ENCODE data around the gene ASCC1. TPM values are rescaled to one million over a fixed set of nuclear protein-coding genes. Genes with fewer than 3 reads are reported as not detected.
A peak's percentile ranks its signal among the peaks of the same experiment; 100 is the strongest.

ASCC1 gene
- polyA plus RNA-seq, 2 of the 4 experiments (the other 2 are of a cell fraction) = 56.5 to 82.3 TPM

DNA sequence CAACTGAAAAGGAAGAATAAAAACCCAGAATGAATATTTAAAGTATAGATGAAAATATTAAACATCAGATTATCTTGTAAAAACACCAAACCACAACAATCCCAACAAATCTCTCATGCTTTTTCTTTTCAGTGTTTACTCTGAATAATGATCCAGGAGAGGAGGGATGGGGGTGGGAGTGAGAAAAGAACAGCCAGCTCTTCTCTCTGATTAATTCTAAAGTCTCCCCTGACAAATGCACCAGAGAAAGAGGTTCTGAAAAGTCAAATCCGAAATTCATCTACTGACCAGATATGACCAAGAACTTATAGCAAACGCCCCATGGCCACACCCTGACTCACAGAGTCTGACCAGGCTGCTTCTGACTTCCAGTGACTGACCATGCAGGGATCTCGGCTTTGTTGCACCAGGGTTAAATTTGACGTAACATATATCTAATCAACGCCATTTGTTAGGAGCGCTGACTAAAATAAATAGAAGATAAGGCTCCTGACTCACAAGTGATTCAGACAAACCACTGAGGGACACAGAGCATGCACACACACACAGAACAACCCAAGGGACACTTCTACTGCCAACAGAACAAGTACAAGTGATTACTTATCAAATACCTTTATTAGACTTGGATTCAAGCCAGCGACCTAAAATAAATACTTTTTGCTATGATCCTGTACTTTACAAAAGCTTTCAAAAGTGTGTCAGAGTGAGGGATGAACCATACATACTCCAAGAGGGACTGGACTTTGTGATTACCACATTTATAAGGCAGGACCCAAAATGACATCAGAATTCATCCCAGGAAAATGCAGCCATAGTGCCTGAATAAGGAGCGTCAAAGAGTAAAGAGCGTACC, 118.4 kb downstream of the ASCC1 start (continued):
- TF ChIP-seq PBX3 (IDR thresholded peaks at IDR 0.05) (peak; percentile 76; the same call in 1 of the 2 replicates), EP300 (IDR thresholded peaks at IDR 0.05) (peak; percentile 82 to 88; a peak in 3 of 5 replicates), SREBF2 (IDR thresholded peaks at IDR 0.05) (no peak), NR3C1 (IDR thresholded peaks at IDR 0.05) (no peak), BHLHE40 (IDR thresholded peaks at IDR 0.05; ENCODE audit: low read depth, low read length) (no peak), ESRRA (IDR thresholded peaks at IDR 0.05; ENCODE audit: borderline replicate concordance, low read length) (no peak), ELK1 (IDR thresholded peaks at IDR 0.05; ENCODE audit: low read depth, low read length) (no peak), GATA3 (IDR thresholded peaks at IDR 0.05; ENCODE audit: borderline replicate concordance) (peak; percentile 99), BCL3 (IDR thresholded peaks at IDR 0.05) (peak; percentile 94), RARB (CRISPR knock-in tag; IDR thresholded peaks at IDR 0.05) (no peak), CTCF (IDR thresholded peaks at IDR 0.05) (no peak), NFE2L2 (conservative IDR thresholded peaks at IDR 0.05; ENCODE audit: low read length) (no peak), EHMT2 (IDR thresholded peaks at IDR 0.05; ENCODE audit: low read depth) (no peak), FOXS1 (CRISPR knock-in tag; IDR thresholded peaks at IDR 0.05) (no peak), RFX5 (IDR thresholded peaks at IDR 0.05) (no peak), CHD2 (IDR thresholded peaks at IDR 0.05; ENCODE audit: low read length, partially characterized antibody) (no peak), POLR2AphosphoS2 (conservative IDR thresholded peaks at IDR 0.05; ENCODE audit: low read length) (no peak), NPAS2 (CRISPR knock-in tag; IDR thresholded peaks at IDR 0.05; ENCODE audit: borderline replicate concordance) (no peak), CBX2 (IDR thresholded peaks at IDR 0.05; ENCODE audit: borderline replicate concordance, low read depth) (no peak), MYC (IDR thresholded peaks at IDR 0.05; ENCODE audit: borderline replicate concordance, low read length) (no peak), MAFK (IDR thresholded peaks at IDR 0.05; ENCODE audit: partially characterized antibody) (no peak), HEYL (CRISPR knock-in tag; IDR thresholded peaks at IDR 0.05) (no peak), RNF2 (IDR thresholded peaks at IDR 0.05; ENCODE audit: borderline replicate concordance, low read depth) (no peak), RCOR1 (IDR thresholded peaks at IDR 0.05; ENCODE audit: low read depth, low read length) (no peak), FOSL2 (IDR thresholded peaks at IDR 0.05) (peak; percentile 97), FOSL2 (CRISPR knock-in tag; IDR thresholded peaks at IDR 0.05) (peak; percentile 98), JUN (IDR thresholded peaks at IDR 0.05) (peak; percentile 97 to 98; a peak in 4 of 5 replicates), HOXB5 (CRISPR knock-in tag; IDR thresholded peaks at IDR 0.05) (0 out of 2 replicates have a peak, but pooled peaks have one; percentile 29), JUNB (IDR thresholded peaks at IDR 0.05) (peak; percentile 99), E2F6 (IDR thresholded peaks at IDR 0.05; ENCODE audit: borderline replicate concordance, low read depth) (no peak), HOXB13 (CRISPR knock-in tag; IDR thresholded peaks at IDR 0.05; ENCODE audit: low read depth) (no peak)
- TF ChIP-seq, protein P1, sequence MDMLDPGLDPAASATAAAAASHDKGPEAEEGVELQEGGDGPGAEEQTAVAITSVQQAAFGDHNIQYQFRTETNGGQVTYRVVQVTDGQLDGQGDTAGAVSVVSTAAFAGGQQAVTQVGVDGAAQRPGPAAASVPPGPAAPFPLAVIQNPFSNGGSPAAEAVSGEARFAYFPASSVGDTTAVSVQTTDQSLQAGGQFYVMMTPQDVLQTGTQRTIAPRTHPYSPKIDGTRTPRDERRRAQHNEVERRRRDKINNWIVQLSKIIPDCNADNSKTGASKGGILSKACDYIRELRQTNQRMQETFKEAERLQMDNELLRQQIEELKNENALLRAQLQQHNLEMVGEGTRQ (IDR thresholded peaks at IDR 0.05) = no peak
- TF ChIP-seq, protein P2, sequence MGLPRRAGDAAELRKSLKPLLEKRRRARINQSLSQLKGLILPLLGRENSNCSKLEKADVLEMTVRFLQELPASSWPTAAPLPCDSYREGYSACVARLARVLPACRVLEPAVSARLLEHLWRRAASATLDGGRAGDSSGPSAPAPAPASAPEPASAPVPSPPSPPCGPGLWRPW (IDR thresholded peaks at IDR 0.05) = peak; percentile 31; the same call in 1 of the 2 replicates
- TF ChIP-seq, protein P3, sequence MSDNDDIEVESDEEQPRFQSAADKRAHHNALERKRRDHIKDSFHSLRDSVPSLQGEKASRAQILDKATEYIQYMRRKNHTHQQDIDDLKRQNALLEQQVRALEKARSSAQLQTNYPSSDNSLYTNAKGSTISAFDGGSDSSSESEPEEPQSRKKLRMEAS (IDR thresholded peaks at IDR 0.05) = peak; percentile 82
